DMS53 (cell line): ENCODE measurements around the gene UCKL1.
A peak's percentile ranks its signal among the peaks of the same experiment; 100 is the strongest.
"Not testable (repeated sequence)": the region's sequence is repeated elsewhere in the genome, so short reads cannot be mapped to it uniquely, and the experiment has no call there.

Source experiments
- DNase-seq: peaks from one replicate; lab custom pipeline; 2025; lab: John Stamatoyannopoulos, UW

Gene UCKL1

DNA sequence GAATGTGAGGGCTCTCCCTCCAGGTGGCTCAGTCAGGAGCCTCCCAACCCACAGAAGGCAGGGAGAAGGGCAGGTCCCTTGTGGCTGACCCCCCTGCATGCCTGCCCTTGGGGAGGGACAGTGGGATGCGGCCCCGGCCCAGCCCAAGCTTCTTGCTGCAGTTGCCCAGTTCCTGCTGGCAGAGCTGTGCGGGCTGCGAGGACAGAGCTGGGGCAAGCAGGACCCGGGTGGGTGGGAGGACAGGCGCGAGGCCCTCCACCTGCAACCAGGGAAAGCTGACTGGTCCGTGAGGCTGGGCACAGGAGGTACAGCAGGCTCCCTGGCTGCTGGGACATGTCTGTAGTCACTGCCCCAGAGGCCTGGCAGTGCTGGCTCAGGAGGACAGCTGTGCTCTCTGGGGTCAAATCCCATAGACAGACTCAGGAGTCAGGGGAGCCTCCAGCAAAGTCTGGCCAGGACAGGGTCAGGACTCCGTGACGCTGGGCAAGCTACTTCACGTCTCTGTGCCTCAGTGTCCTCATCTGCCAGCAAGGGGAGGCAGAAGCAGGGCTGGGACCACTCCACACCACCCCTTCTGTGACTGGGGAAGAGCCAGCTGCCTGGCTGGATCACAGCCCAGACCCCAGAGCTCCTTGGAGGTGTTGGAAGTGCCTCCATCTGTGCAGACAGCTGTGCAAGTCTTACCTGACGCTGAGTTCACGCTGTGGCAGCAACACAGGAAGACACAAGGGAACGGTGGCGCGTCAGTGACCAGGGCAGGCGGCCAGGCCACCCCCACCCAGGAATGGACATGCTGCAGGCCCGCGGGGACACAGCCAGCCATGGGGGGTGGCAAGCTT, 13.0 kb downstream of the UCKL1 start:
- no peak for DNase-seq

DNA sequence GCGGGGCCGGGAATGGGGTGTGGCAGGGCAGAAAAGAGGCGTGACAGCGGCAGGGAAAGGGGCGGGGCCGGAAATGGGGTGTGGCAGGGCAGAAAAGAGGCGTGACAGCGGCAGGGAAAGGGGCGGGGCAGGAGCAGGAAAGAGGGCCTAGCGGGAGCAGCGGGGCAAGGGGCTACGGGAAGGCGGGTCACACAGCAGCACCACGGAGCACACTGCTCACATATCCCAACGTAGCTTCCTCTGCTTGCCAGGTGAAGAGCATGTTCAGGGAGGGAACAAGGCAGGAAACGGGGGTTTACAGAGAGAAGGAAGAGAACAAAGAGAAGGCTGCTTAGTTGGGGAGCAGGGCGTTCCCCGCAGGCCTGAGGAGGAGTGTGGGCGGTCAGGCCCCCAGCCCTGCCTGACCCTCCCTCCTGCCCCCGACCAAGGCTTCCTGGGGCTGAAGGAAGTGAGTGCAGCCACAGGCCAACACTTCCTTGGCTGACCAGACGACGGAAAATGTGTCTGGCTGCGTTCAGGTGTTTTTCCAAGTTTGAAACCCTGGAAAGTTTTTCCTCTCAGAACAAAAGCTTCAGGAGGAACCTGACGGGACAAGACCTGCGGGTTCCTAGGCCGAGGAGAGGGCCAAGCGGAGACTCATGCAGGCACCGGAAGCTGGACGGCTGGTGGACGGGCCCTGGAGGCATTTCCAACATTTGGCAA, 13.8 kb downstream of the UCKL1 start:
- DNase-seq: peak; percentile 57

DNA sequence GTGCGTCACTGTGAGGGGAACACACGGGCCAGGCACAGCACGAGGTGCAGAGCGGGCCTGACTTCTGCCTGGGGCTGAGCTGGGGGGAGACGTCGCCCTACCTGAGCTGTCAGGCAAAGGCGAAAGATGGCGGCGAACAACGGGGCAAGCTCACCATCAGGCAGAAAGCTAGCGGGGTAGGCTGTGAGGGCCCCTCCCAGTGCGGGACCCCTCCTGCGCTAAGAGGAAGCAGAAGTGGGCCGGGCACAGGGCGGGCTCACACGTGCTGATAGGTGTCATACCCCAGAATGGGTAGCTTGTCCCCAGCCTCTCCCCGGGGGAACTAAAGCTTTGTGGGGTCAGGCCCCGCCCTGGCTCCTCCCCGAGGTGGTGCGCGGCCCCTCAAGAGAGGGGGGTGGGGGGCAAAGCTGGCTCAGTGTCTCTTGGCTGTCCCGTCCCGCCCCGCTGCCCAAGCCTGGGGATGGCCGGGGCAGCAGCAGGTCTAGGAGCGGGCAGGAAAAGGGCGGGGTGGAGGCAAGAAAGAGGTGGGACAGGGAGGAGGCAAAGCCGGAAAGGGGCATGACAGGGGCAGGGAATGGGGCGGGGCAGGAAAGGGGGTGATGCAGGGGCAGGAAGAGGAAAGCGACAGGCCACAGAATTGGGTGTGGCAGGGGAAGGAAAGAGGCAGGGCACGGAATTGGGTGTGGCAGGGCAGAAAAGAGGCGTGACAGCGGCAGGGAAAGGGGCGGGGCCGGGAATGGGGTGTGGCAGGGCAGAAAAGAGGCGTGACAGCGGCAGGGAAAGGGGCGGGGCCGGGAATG, 14.7 kb downstream of the UCKL1 start:
- no peak for DNase-seq

DNA sequence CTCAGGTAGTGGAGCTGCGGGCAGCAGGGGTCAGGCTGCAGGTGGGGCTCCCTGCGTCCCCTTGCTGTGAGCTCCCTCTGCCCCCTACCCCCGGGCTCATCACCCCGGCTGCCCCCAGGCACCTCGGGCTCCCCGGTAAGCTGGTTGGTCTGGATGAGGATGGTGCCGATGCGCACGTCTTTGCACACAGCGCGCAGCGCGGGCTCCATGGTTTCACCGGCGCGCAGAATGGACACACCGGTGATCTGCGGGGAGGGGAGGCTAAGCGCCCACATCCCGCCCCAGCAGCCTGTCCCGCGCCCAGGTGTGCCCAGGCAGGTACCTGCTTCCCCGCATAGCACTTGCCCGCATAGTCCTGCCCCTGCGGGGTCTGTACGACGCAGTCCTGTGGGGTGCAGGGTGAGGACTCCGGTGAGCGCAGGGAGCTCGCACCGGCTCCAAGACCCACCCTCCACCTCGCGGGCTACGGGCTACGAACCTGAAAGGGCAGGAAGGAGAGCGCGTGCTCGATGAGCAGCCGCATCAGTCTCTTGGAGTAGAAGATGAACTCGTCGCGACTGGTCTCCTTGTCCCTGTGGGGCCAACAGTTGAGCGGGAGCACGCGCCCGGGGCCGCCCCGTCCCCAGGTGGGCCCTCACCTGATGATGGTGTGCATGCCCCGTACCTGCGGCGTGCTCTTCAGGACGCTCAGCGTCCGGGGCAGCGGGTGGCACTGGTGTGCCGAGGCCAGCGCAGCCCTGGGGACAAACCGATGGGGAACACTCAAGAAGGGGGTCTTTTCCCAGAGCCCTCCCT, 15.5 kb downstream of the UCKL1 start:
- DNase-seq: no peak

DNA sequence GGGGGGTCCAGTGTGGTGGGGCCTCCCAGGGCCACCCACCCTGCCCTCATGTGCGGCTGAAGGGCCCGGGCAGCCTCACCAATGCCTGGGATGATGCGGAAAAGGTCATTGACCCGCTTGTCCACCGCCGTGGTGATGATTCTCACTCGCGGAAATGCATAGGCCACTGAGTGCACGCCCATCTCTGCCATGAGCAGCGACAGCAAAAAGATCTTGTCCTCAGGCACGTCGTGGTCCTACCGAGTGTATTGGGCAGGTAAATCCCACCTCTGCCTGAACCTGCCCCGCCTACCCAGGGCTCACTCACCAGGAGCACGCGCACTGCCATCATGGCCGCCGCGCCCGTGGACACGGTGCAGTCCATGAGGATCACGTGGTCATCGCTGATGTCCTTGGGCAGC, 16.1 kb downstream of the UCKL1 start:
- no peak for DNase-seq

DNA sequence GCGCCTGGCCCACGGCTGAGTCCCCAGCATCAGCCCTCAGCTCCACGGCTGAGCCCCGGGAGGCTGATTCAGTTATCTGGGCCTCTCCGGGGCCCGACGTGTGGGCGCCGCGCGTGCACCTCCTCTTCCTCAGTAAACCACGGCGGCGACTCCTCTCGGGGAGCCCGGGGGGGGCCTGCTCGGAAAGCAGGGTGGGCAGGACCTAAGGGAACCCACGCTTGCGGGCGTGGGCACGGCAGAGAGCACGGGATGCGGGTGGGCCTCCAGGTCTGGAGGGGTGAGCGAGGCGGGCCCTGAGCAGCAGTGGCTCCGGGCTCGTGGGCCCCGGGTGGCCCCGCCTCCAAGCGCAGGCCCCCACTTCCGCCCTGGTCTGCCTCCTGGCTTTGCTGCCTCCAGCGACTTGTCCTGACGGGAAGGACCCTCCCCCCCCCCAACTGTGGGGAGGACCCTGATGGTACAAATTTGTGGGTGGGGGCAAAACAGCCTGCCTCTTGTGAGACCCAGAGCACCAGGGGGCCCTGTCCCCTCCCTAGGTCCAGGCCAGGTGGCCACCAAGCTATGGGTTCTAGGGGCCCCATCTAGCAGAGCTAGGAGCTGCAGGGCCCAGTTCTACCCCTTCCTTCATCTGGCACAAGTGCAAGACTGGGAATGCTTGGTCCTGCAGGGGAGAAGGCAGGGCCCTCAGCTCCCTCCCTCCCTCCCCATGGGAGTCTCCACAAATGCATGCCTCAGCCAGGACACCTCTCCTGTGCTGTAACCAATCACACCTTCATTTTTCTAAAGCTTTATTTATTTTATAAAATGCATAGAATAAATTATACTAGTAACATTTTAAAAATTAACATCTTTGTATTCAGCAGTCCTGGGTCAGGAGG, 16.9 kb downstream of the UCKL1 start:
- DNase-seq: no peak

DNA sequence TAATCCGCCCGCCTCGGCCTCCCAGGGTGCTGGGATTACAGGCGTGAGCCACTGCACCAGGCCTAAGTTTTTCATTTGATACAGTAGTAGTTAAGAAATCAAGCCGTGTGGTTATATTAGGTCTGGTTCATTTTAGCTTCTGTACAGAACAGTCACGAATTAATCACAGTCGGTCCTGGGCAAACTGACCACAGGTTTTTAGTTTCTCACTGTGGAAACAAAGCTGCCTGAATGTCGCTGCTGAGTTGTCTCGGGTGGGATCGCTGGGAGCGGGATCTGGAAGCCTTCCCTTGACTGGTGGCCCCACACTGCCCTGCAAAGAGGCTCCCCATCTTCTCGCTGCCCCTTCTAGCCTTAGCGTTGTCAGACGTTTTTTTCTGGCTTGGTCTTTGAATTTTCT, 18.6 kb downstream of the UCKL1 start:
- DNase-seq: no peak

DNA sequence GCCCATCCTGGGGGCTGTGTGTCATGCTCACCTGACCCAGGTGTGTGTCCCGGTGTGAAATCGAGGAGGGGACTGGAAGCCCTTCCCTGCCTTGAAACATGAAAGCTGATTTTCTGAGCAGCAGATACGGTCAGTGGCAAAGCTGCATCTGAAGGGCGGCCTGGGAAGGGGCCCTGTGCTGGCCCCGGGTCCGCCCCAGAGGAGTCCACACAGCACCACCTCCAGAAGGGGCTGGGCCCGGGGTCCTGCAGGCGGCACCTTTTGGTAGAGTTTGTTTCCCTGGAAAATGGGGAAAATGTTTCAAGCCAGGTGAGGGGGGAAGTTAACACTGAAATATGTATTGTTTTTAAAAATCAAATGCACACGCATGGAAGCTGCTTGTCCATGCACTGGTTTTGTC, 20.8 kb downstream of the UCKL1 start:
- no peak for DNase-seq

DNA sequence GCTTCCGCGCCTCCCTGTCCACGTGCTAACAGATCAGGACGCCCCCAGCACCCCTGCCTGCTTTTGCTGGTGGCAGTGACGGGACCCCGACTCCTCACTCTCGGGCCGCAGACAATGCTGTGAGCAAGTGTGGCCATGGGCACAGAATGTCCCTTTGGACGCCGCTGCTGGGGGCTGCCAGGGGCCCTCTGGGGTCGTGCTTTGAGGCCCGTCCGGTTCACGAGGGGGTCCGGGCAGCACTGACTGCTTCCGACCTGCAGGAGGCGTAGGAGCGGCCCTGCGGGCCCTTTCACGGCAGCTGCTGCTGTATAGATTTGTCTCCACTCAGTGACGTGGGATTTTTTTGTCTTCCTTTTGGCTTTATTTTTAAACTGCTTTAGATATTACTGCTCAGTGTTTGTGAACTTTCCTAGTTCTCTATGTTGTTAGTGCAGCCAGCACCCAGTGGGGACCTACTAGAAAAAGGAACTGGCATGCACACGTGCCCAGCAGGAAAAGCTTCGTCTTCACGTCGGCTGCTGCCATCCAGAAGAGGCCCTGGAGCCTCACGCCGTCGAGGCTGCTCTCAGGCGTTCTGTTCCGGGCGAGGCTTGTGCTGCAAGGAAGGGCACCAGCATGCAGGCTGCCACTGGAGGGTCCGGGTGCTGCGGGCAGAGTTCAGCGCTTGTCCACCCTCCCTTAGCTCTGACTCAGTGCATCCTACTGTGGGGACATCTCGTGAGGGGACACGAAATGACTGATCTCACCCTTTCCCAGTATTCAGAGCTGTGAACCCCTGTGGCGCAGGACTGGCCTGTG, 21.7 kb downstream of the UCKL1 start:
- DNase-seq: no peak

DNA sequence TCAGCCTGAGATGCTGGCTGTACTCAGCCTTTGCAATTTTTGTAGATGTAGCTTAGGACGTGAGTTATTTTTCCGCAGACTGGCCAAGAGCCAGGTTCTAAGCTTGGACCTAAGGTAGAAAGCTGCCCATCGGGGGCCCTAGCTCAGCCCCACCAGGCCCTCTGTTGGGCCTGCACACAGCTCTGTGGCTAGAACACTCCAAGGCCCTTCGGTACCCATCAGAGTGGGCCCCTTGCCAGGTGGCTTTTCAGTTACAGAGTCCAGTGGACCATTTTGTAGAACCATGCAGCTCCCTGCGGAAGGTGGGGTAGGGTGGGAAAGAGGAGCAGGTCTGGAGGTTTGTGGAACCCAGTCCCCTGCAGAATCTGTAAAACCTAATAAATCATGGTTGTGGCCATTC, 22.6 kb downstream of the UCKL1 start:
- no peak for DNase-seq

DNA sequence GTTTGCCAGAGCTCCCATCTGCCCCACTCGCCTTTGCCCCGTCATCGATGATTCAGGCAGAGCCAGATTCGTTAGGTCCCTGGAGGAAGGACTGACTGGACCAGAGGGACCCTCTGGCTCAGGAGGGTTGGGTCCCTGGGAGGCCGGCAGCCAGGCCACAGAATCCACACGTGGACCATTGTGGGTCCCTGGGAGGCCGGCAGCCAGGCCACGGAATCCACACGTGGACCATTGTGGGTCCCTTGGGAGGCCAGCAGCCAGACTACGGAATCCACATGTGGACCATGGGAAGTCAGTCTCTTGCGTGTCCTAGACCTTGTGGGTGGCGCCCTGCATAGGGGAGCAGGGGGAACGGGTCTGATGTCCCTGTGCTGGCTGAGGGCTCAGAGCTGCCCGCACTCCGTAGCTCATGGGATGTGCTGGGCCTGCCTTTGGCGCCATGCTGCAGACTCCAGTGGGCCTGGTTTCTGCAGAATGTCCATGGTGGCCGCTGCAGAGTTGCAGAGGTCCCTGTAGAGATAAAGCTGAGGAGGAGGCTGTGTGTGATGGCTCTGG, 23.5 kb downstream of the UCKL1 start:
- DNase-seq: no peak

DNA sequence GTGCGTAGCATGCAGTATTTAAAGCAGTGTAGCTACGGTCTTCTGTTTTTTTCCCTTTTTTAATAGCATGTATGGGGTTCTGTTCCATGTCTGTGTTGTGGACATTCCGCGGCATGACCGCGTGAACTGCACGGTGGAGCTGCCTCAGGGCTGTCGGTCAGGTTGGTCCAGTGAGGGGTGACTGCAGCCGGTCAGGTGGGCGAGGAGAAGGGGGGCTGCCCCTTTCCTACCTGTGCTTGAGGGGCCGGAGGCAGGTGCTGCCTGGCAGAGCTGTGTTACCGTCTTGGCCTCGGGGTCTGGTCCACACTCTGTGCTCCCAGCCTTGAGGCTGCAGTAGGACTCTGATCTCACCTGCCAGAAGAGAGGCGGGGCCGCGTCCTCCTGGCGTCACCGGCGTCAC, 24.5 kb downstream of the UCKL1 start:
- no peak for DNase-seq

DNA sequence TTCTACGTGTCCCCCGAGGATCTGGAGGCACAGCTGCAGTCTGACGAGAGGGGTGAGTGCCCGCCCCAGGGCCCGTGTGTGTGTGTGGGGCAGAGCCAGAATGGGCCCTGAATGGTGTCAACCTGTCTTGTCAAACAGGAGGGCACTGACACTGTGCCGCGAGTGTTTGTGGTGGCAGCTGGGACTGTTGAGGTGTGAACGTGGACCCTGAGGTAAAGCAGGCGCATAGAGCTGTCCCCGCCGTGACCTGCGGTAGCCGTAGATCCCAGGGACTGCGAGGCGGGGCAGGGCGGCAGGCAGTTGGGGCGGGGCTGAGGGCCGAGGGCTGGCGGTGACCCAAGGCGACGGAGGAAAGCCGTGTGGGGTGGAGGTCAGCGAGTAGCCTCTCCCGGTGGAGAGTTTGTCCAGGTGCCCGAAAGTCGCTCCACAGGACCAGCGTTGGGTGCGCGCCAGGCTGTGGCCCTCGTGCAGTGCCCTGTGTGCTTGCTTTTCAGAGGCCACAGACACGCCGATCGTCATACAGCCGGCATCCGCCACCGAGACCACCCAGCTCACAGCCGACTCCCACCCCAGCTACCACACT, 25.2 kb downstream of the UCKL1 start:
- no peak for DNase-seq

DNA sequence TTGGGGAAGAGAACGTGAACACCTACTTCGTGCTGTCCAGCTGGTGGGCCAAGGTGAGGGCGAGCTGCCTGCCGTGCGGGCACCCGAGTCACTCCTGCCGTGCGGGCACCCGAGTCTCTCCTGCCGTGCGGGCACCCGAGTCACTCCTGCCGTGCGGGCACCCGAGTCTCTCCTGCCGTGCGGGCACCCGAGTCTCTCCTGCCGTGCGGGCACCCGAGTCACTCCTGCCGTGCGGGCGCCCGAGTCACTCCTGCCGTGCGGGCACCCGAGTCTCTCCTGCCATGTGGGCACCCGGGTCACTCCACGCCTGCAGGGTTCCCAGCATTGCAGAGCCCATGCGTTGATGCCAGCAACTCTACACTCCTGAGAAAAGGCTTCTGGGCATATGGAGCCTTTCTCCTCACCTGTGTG, 26.7 kb downstream of the UCKL1 start:
- not testable (repeated sequence) for DNase-seq

DNA sequence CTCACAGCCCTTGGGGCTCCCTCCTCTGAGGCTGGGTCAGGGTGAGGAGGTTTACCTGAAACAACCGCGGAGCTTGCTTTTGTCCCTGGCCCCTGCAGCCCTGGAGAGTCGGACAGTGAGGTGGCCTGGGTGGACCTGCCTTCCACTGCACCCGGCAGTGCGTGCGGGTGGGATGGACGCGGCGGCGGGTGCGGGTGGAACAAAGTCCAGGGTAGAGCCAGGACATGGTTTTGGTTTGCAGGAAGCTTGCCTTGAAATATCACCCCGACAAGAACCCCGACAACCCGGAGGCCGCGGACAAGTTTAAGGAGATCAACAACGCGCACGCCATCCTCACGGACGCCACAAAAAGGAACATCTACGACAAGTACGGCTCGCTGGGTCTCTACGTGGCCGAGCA, 27.1 kb downstream of the UCKL1 start:
- DNase-seq: no peak

DNA sequence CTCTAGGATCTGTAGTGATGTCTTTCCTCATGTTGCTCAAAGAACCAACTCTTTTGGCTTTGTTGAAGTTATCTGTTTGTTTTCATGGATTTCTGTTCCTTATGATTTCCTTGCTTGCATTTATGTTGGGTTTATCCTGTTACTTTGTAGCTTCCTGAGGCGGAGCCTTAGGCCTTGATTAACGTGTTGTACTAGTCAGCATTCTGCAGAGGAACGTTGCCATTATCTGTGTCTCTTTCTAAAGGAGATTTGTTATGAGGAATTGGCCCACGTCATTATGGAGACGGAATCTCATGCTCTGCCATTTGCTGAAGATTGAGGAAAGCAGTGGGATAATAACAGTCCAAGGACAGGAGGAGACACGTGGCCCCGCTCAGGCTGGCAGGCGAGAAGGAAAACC, 29.9 kb downstream of the UCKL1 start:
- no peak for DNase-seq

DNA sequence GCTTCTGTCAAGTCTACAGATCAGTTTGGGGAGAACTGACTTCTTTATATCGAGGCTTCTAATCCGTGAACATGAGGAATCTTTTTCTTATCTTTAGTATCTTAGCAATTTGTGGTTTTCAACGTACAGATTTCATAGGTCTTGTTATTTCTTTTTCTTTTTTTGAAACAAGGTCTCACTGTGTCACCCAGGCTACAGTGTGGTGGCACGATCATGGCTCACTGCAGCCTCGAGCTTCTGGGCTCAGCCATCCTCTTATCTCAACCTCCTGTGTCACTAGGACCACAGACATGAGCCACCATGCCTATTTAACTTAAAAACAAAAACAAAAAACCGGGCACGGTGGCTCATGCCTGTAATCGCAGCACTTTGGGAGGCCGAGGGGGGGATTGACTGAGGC, 32.0 kb downstream of the UCKL1 start:
- DNase-seq: no peak

DNA sequence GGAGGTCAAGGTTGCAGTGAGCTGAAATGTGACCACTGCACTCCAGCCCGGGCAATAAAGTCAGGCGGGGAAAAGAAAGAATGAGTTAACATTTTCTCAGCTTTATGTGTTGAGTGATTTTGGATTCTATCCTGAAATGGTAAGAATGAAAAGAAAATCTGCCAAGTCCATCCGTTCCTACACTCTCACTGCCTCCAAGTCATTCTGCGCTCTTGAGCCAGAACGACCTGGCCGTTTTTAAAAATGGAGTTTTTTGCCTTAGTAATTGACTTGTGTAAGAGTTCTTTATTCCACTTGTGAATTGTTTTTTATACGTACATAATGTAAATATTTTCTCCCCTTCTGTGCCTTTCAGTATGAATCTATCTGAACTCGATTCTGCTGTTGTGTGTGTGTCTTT, 32.6 kb downstream of the UCKL1 start:
- no peak for DNase-seq

DNA sequence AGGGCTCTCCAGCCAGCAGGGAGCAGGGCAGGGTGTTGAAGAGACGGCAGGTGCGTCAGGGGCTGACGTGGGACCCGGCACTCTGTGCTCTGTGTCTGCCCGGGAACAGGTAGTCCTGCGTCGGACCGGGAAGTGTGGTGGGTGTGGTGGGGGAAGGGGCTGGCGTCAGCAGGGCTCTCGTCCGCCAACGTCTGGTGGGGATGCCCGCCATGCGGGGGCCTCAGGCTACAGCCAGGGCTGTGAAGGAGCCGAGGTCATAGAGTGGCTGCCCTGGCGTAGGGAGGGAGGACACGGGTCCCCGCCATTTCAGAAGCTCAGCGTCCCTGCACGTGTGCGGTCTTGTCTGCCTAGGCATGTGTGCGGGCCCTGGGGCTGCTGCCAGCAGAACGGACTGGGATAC, 36.0 kb downstream of the UCKL1 start:
- DNase-seq: no peak
